Fibroblast of lung (primary cell): ENCODE data around the gene COL8A1.

Source experiments
- CTCF ChIP-seq, 2 donors: IDR thresholded peaks in 1 of 2; conservative IDR thresholded peaks in 1 of 2; 1 replicate in 1 of 2; 2 replicates in 1 of 2; pipeline ENCODE4 v1.5.1; 2011 to 2012; ENCODE audit warnings: low read length in 2 of 2, control low read depth in 1 of 2, inconsistent platforms in 1 of 2, low read depth in 1 of 2, mild to moderate bottlenecking in 1 of 2
- EZH2 ChIP-seq: IDR thresholded peaks from 2 replicates; pipeline ENCODE4 v1.5.1; 2012; ENCODE audit warnings: low read length, control low read depth, mild to moderate bottlenecking; ENCODE audit errors: missing control alignments

- TF ChIP-seq CTCF (conservative IDR thresholded peaks at IDR 0.05 in 1 of 2, IDR thresholded peaks at IDR 0.05 in 1 of 2; ENCODE audit: low read depth in 1 of 2, low read length in 2 of 2) (peak; percentile 53 to 71), EZH2 (no peak)
Observed at GRCh38 chr3:99686955-99687612, 48.7 kb downstream of the COL8A1 start.
